NCI-H82 (cell line): ENCODE results near the gene STUB1.
A peak's percentile ranks its signal among the peaks of the same experiment; 100 is the strongest.

Experiments used
- DNase-seq: peaks from one replicate; lab custom pipeline; 2025; lab: John Stamatoyannopoulos, UW

STUB1 gene

DNA sequence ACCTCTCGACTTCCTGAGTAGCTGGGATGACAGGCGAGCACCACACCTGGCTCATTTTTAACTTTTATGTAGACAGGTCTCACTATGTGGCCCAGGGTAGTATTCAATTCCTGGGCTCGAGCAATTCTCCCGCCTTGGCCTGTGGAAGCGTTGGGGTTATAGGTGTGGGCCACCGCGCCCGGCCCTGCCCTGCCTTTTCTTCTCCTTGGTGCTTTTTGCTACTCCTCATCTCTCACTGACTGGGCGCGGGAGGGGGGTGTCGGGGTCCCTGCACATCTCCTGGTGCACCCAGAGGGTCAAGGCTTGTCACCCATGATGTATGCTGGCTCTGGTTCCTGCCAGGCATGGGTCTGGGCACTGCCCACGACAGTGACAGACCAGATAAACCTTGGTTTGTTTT, 35.7 kb upstream of the STUB1 start:
- DNase-seq: no peak

DNA sequence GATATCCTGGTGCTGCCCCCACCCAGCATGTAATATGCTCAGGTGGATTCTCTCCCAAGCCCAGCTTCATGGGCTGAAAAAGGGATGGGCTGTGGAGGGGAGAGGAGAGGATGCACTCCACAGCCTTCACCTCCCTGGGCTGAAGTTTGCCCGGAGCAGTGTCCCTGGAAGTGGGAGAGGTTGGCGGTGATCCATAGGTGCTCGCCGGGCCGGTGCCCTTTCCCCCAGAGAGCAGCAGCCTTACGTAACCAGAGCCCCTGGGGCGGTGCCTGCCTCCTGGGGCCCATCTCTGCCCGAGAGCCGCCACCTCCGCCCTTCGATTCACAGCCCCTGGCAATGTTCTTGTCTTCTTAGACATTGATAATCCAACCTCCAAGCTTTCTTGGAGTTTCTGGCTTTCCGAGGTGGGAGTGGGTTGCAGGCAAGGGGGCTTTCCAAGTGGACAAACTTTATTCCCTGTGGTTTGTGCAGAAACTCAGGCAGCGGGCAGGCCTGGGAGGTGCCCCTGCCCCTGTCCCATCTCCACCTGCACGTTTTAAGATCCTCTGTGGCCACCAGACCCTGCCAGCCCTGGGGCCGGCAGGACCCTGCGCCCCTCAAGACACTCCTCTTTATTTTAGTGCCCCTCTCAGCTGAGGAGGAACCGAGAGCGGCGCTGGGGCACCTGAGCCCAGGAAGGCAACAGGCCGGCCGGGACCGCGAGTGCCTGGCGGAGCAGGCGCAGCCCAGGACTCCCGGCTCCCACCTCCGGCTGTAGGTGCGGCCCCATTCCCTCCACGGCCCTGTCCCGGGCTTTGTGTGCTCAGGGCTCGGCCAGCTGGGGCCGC, 34.1 kb upstream of the STUB1 start:
- no peak for DNase-seq

DNA sequence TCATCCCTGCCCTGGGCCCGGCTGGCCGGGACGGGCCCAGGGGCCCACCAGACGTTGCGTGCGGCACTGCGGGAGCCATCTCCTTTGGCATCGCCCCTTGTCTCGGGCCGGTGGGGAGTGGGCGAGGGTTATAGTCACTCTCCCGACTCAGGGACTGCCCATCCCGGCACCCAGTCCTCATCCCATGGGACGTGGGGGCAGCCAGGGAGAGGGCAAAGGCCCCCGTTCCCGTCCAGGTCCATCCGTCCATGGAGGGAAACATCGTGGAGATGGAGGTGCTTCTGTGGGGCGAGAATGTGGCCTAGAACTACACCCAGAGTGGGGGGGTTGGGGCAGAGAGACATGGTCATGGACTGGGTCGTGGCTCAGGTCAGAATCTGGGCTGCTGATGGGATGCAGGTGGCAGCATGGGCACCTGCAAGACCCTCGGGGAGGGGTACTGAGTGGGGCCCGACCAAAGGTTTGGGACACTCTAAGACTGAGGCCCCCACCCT, 33.5 kb upstream of the STUB1 start:
- DNase-seq: no peak

DNA sequence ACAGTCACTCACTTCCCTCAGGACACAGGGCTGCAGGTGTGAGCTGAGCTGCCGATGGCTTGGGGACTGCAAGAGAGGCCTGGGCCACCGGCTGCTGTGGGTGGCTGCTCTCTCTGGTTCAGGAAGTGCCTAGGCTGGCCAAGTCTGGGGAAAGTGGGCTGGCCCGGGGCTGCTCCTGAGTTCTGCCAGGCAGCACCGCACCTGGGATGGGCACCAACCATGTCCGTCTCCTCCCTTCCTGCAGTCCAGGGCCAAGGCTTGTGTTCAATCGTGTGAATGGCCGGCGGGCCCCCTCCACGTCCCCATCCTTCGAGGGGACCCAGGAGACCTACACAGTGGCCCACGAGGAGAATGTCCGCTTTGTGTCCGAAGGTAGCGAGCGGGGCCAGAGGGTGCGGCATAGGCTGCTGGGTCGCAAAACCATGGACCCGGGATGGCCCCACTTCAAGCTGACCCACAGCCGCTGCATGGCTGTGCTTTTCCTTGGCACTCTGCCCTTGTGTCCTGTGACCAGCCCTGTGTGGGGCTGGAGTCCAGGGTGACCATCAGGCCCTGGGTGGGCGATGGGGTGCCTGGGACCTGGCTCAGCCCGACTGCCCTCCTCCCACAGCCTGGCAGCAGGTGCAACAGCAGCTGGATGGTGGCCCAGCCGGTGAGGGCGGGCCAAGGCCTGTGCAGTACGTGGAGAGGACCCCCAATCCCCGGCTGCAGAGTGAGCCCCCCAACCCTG, 32.9 kb upstream of the STUB1 start:
- no peak for DNase-seq

DNA sequence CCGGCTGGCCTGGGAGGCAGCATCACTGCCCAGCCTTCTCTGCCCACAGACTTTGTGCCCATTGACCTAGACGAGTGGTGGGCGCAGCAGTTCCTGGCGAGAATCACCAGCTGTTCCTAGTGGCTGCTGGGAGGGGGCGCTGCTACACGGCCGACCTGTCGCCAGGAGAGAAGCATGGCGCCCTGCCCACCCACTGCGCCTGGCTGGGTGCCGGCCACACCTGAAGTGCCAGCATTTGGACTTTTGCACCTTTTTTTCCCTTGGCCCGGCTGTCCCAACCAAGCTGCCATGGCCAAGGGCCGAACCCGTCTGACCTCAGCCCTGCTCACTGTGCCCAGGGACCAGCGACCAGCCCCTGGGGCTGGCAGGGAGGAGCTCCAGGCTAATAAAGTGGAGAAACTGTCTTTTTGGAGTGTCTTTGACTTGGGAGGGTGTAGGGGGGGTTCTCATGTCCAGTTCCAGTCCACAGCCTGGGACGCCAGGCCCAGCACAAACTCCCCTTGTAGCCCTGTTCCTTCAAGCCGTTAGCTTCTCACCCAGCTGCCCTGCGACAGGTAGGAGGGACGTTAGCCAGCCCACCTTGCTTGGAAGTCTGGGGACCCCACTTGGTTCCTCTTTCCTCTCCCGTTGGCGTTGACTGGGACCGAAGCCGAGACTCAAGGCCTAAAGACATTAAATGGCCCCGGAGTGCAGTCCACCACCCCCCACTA, 32.0 kb upstream of the STUB1 start:
- peak; percentile 76 for DNase-seq

DNA sequence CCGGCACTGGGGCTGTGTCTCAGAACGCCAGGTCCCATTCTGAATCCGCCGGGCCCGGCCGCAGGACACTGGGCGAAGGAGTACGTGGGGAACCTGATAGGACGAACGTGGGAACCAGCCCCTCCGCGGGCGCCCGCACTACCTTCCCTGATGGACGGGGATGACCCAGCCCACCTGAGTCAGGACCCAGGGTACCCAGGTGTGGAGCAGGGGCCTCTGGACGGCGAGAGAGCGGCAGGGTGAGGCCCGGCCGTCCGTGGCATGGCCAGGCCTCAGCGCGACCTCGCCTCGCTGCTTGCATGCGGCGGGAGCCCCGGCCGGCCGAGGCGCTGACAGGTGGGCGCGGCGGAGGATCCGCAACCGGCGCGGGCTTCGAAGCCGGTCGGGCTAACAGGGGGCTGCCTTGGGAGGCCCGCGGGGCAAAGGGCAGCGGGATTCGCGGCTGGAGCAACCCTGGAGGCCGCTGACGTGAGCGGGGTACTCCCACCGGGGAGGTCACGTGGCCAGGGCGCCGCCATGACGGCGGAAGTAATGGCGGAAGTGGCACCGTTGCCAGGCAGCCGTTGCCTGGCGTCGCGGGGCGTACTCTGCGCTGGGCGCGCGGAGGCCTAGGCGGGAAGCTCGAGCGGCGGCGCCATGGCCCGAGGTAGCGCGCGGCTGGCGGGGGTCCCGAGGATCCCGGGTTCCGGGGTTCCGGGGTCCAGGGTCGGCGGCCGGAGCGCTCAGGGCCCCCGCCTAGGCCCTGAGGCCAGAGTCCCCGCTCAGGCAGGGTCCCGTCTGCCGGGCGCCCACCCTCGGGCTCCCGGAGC, 31.2 kb upstream of the STUB1 start, which contains the start of gene WDR90:
WDR90 (plus strand) TSS at position 585 of the 809 bp plus-strand sequence; CDS start at position 637, 52 bp downstream.
- DNase-seq: peak; percentile 94

DNA sequence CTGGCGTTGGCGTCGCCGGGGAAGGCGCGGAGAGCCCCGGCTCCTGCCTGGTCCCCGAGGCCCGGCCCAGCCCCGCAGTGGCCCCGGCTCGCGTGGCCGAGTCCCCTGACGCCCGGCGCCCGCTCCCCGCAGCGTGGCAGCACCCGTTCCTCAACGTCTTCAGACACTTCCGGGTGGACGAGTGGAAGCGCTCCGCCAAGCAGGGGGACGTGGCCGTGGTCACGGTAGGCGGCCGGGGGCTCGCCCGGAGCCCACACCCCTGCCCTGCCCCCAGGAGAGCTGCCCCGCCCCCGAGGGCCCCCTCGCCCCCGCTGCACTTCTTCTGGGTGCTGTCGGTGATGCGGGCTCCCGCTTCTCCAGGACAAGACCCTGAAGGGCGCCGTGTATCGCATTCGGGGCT, 30.6 kb upstream of the STUB1 start:
- no peak for DNase-seq

DNA sequence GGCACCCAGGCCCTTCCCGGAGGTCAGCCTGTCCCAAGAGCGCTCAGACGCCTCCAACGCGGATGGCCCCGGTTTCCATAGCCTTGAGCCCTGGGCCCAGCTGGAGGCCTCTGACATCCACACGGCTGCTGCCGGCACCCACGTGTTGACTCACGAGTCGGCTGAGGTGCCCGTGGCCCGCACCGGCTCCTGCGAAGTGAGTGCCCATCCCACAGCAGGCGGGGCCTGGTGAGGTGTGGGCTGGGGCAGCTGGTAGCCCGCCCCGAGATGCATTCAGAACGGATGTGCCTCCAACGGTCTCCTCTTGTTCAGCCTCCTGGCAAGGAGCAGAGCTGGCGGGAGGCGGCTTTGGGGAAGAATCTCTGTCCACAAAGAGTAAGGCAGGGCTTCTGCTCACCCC, 28.4 kb upstream of the STUB1 start:
- DNase-seq: no peak

DNA sequence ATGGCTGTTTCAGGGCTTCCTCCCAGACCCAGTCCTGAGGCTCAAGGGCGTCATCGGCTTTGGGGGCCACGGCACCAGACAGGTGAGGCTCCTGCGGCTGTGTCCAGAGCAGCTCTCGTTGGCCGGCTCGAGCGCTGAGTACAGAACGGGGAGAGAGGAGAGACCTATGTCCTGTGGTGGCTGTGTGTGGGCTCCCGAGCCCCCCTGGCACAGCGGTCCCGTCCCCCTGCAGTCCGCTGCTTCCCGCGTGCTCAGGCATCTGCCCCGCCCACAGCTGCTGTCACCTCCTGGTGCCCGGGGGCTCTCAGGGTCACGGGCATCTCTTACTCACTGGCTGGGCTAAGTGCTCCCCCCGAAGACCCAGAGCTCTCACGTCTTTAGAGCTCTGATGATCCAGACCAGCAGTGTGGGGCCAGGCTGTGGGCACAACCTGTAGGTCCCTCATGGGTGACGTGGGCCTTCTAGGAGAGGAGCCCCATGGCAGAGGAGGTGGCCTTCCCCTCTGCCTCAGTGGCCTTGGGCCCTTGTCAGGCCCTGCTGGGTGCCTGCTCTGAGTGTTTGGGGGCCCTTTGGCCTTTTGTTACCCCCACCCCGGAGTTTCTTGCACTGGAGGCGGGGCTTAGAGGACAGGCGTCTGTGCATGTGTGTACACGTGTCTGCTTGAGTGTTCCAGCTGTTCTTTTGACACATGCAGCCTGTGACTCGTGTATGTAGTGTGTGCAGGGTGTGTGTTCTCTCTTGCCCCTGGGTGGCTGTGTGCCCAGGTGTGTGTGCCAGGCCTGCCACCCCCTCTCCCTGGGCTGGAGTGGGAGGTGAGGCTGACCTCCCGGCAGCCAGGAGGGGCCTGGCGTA, 27.5 kb upstream of the STUB1 start:
- no peak for DNase-seq

DNA sequence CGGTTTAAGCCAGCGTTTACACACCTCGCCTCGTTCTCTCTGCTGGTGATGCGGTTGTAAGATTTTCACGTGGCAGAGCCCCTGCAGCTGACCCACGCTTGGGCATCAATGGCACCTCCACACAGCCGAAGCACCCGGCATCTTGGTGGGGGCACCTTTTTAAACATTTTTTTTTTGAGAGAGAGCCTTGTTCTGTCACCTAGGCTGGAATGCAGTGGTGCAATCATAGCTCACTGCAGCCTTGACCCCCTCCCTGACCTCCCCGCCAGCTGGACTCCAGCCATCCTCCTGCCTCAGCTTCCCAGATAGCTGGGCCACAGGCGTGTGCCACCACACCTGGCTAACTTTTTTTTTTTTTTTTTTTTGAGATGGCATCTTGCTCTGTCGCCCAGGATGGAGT, 26.2 kb upstream of the STUB1 start:
- DNase-seq: no peak

DNA sequence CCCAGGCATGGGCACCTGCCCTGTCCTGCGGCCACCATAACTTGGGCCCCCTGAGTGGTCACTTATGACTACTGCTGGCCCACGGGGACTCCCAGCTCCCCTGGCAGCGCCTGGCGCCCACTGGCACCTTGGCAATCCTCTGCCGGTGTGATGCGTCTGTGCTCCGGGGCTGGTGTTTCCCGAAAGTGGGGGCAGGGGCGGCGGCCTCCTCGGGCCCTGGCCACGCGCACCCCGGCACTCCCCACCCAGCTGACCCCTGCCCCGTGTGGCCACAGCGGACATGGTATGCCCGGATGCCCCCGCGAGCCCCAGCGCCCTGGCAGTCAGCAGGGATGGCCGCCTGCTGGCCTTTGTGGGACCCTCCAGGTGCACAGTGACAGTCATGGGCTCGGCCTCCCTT, 22.7 kb upstream of the STUB1 start:
- no peak for DNase-seq

DNA sequence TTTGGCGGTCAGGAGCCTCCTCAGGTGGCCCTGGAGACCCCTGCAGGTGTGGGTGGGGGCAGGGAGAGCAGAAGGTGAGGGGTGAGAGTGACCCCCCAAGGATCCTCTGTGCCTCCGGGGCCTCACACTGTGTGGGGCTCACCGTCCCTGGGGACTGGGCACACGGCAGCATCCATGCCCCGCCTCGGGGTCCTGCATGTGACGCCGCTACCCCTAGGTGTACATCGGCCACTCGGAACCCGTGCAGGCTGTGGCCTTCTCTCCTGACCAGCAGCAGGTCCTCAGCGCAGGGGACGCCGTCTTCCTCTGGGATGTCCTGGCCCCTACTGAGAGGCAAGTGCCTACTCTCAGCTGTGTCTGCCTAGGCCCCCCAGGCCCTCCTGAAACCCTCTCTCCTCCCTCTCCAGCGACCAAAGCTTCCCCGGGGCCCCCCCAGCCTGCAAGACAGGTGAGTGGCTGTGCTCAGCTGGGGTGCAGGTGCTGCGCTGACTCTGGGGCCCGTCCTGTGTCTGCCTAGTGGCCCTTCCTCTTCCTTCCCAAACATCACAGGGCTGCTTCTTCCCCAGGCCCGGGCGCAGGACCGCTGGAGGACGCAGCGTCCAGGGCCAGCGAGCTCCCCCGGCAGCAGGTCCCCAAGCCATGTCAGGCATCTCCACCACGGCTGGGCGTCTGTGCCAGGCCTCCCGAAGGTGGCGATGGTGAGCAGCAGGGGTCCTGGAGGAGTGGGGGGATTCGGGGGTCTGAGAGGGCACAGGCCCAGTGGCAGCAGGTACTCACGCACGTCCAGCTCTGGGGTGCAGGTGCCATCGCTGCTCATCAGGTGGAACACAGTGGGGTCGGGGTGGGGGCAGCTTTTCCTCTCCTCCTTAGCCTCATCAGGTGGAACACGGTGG, 21.3 kb upstream of the STUB1 start:
- no peak for DNase-seq

DNA sequence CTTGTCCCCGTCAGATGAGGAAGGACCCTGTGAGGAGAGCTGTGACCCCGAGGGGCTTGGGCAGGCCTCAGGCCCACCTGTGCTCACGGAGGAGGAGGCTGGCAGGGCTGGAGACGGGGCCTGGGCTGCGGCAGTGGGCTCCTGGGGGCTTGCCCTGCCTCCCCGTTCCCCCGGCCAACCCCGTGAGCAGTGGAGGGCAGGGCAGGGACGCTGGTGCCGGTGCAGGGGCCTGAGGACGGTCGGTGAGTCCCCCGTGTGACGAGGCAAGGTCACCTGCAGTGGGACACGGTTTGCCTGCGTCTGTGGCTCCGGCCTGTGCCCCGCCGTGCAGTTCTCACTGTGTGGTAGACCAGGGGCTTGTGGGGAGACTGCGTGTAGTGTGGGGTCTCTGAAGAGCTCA, 20.6 kb upstream of the STUB1 start:
- DNase-seq: no peak

DNA sequence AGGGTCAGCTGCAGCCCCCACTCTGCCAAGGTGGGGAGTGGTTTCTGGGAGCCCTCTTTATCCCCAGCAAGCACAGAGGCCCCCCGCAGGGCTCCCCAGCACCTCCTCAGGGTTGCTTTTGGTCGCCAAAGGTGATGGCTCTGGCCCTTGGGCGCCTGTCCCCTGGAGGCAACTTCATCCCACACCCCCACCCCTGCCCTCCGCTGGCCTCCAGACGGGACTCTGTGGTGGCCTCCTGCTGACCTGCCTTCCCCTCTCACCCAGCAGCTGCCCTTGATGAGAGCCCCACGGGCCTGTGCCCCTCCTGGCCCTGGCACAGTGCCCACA, 20.1 kb upstream of the STUB1 start:
- DNase-seq: no peak

DNA sequence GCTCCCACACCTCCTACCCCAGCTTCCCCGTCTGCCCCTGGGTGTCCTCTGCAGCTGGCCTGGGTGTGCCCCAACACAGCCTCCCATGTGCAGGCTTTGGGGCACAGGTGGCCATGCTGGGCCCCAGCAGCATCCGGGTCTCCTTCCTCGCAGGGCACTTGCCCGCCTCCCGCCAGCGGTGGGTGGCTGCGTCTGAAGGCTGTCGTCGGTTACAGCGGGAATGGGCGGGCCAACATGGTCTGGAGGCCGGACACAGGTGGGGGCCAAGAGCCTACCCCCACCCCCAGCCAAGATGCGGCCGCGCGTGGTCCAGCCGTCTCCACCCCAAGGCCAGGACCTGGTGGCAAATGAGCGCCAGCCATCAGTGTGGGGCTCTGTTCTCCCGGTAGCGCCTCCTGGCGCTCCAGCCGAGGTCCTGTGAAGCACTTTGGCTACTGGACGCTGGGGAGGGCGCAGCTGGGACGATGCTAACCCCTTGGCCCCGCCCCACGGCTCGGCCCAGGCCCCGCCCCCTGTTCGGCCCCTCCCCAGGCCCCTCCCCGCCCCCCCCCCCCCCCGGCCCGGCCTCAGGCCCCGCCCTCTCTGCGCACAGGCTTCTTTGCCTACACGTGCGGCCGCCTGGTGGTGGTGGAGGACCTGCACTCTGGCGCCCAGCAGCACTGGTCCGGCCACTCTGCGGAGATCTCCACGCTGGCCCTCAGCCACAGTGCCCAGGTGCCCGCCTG, 19.6 kb upstream of the STUB1 start:
- DNase-seq: peak; percentile 95

DNA sequence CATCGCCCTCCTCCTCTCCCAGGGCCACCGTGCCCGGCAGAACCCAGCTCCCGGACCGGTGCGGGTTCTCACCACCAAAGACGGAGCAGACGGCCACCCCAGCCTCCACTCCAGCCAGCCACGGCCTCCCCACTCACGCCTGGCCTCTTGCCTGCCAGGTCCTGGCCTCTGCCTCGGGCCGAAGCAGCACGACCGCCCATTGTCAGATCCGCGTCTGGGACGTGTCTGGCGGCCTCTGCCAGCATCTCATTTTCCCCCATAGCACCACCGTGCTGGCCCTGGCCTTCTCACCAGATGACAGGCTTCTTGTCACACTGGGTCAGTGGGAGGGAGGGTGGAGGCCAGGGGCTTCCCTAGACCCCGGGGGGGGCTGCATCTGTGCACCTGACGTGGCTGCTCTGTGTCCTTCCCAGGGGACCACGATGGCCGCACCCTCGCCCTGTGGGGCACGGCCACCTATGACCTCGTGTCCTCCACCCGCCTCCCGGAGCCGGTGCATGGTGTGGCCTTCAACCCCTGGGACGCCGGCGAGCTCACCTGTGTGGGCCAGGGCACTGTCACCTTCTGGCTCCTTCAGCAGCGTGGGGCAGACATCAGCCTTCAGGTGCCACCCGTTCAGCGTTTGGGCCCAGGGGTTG, 18.9 kb upstream of the STUB1 start:
- DNase-seq: no peak

DNA sequence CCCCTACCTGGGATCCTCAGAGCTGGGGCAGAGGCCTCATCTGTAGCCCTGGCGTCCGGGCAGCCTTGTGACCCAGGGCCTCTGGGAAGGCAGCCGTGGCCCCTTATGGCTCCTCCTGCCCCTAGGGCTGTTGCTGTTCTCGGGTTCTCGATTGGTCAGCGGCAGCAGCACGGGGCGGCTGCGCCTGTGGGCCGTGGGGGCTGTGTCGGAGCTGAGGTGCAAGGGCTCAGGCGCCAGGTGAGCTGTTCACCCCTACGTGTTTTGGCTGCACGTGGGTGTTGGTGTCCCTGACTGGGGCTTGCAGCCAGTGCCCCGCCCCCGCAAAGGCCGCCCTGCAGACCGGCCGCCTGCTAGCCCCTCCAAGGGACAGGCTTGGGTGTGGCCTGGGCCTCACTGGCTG, 18.1 kb upstream of the STUB1 start:
- DNase-seq: no peak

DNA sequence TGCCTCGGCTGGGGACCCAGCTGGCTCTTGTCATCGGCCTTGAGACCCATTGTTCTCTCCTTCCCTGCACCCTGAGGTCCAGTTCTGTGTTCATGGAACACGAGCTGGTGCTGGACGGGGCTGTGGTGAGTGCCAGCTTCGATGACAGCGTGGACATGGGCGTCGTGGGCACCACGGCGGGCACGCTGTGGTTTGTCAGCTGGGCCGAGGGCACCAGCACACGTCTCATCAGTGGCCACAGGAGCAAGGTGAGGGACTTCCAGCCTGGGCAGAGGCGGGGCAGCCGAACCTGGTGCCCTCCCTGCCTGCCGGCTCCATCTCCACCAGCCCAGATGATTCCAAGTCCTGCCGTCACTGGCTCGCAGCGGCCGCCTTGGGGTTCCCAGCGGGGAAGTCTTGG, 17.6 kb upstream of the STUB1 start:
- no peak for DNase-seq

DNA sequence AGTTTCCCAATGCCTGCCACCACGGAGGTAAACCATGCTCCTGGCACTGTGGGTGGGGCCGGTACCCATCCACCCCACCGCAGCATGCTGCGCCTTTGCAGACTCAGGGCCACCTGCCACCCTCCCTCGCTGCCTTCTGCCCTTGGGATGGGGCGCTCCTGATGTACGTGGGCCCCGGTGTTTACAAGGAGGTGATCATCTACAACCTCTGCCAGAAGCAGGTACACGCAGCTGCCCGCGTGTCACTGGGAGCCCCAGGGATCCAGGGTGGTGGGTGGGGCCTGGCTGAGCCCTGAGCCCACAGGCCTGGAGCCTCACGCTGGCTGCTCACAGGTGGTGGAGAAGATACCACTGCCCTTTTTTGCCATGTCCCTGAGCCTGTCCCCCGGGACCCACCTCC, 13.6 kb upstream of the STUB1 start:
- DNase-seq: no peak
